OCI-LY1 (cell line): ENCODE results near the gene CAMK4.
"Not testable (repeated sequence)": the region's sequence is repeated elsewhere in the genome, so short reads cannot be mapped to it uniquely, and the experiment has no call there.

ENCODE experiments used
- H2AFZ ChIP-seq: fragments of 200-600 bp; sonication (generic), shearing (Covaris generic); 2 replicates; pipeline ENCODE4 v1.6.0; 2014; ENCODE audit warnings: antibody characterized with exemption, mild to moderate bottlenecking, low read length
- H3F3A ChIP-seq: fragments of 200-600 bp; sonication (generic), shearing (Covaris generic); 2 replicates; pipeline ENCODE4 v1.6.0; 2014; ENCODE audit warnings: mild to moderate bottlenecking, antibody characterized with exemption, low read length, moderate library complexity; ENCODE audit not compliant: insufficient read depth
- H3K27ac ChIP-seq: fragments of 200-600 bp; sonication (generic); 2 replicates; pipeline ENCODE4 v1.5.1; 2014; ENCODE audit warnings: low read length, mixed run types, mild to moderate bottlenecking, low read depth; ENCODE audit not compliant: poor library complexity, severe bottlenecking
- H3K27me3 ChIP-seq: fragments of 200-600 bp; sonication (generic); 2 replicates; pipeline ENCODE4 v1.6.0; 2014; ENCODE audit warnings: antibody characterized with exemption, mild to moderate bottlenecking, low read length, moderate library complexity; ENCODE audit not compliant: insufficient read depth
- H3K36me3 ChIP-seq: fragments of 200-600 bp; sonication (generic); 2 replicates; pipeline ENCODE4 v1.6.1; 2014; ENCODE audit warnings: mild to moderate bottlenecking, antibody characterized with exemption, low read length, moderate library complexity, mixed read lengths; ENCODE audit not compliant: insufficient read depth
- H3K4me1 ChIP-seq: fragments of 200-600 bp; sonication (generic); 2 replicates; pipeline ENCODE4 v1.5.1; 2014; ENCODE audit warnings: mild to moderate bottlenecking, low read length, moderate library complexity; ENCODE audit not compliant: insufficient read depth, severe bottlenecking
- H3K4me2 ChIP-seq: fragments of 200-600 bp; sonication (generic), shearing (Covaris generic); 2 replicates; pipeline ENCODE4 v1.6.1; 2014; ENCODE audit warnings: low read length
- H3K4me3 ChIP-seq: fragments of 200-600 bp; sonication (generic); 2 replicates; pipeline ENCODE4 v1.5.1; 2014; ENCODE audit warnings: low read length, low read depth, mild to moderate bottlenecking, mixed read lengths; ENCODE audit not compliant: poor library complexity, severe bottlenecking
- H3K79me2 ChIP-seq: fragments of 200-600 bp; shearing (Covaris generic); 2 replicates; pipeline ENCODE4 v1.6.1; 2016; ENCODE audit warnings: mixed run types, low read length, mixed read lengths; ENCODE audit not compliant: insufficient read depth
- H3K9ac ChIP-seq: fragments of 200-600 bp; sonication (generic), shearing (Covaris generic); 2 replicates; pipeline ENCODE4 v1.6.1; 2014; ENCODE audit warnings: mild to moderate bottlenecking, low read length, mixed read lengths
- H3K9me2 ChIP-seq: fragments of 200-600 bp; sonication (generic), shearing (Covaris generic); 2 replicates; pipeline ENCODE4 v1.6.1; 2014; ENCODE audit warnings: low read depth, mild to moderate bottlenecking, low read length, mixed read lengths
- H3K9me3 ChIP-seq: fragments of 200-600 bp; shearing (Covaris generic); 2 replicates; pipeline ENCODE4 v1.6.1; 2014; ENCODE audit warnings: low read length, mixed read lengths
- H4K20me1 ChIP-seq: fragments of 200-600 bp; sonication (generic), shearing (Covaris generic); 2 replicates; pipeline ENCODE4 v1.6.0; 2016; ENCODE audit warnings: mild to moderate bottlenecking, low read length; ENCODE audit not compliant: insufficient read depth
- CTCF ChIP-seq: fragments of 200-600 bp; sonication (generic), shearing (Covaris generic); IDR thresholded peaks from 2 replicates; pipeline ENCODE4 v1.5.1; 2017; ENCODE audit warnings: mild to moderate bottlenecking, antibody characterized with exemption, low read length, moderate library complexity, mixed read lengths
- EZH2 ChIP-seq: fragments of 200-600 bp; sonication (generic), shearing (Covaris generic); IDR thresholded peaks from 2 replicates; pipeline ENCODE4 v1.8.0; 2017; ENCODE audit warnings: borderline replicate concordance, mixed run types, mild to moderate bottlenecking, antibody characterized with exemption, low read length, moderate library complexity, mixed read lengths

CAMK4 gene

GRCh38 chr5:111407562-111407961 lies 183.4 kb downstream of the CAMK4 start:
- TF ChIP-seq EZH2: no peak
- TF ChIP-seq CTCF: no peak
- peaks cover 66% of the 10 kb centered on the region for H3K36me3 ChIP-seq
- H4K20me1 ChIP-seq: no peaks in the 10 kb centered on the region
- no peaks in the 10 kb centered on the region for H3F3A ChIP-seq
- H3K4me3 ChIP-seq: no peak overlapping the region
- no peaks in the 10 kb centered on the region for H3K79me2 ChIP-seq
- H3K27ac ChIP-seq: no peak overlapping the region
- no peak overlapping the region for H3K4me2 ChIP-seq
- H3K4me1 ChIP-seq: no peaks in the 10 kb centered on the region
- H3K27me3 ChIP-seq: no peaks in the 10 kb centered on the region
- no peak overlapping the region for H2AFZ ChIP-seq
- no peak overlapping the region for H3K9ac ChIP-seq
- peaks cover 12% of the 10 kb centered on the region; the same call in 1 of the 2 replicates for H3K9me3 ChIP-seq
- no peaks in the 10 kb centered on the region for H3K9me2 ChIP-seq

GRCh38 chr5:111408817-111409216 lies 184.6 kb downstream of the CAMK4 start:
- Histone ChIP-seq H3F3A (no peaks in the 10 kb centered on the region), H3K27ac (no peak overlapping the region), H3K9me3 (peaks cover 8% of the 10 kb centered on the region; the same call in 1 of the 2 replicates), H3K4me1 (no peaks in the 10 kb centered on the region), H3K36me3 (peaks cover 55% of the 10 kb centered on the region), H3K27me3 (no peaks in the 10 kb centered on the region), H3K4me2 (no peak overlapping the region), H3K4me3 (no peak overlapping the region), H4K20me1 (no peaks in the 10 kb centered on the region), H3K9ac (no peak overlapping the region), H2AFZ (no peak overlapping the region), H3K79me2 (no peaks in the 10 kb centered on the region), H3K9me2 (no peaks in the 10 kb centered on the region)
- TF ChIP-seq EZH2 (no peak), CTCF (no peak)

GRCh38 chr5:111409266-111409665 lies 185.1 kb downstream of the CAMK4 start:
- peaks cover 51% of the 10 kb centered on the region for H3K36me3 ChIP-seq
- not testable (repeated sequence) for H3K4me1 ChIP-seq, H3K9me2 ChIP-seq, H3K9ac ChIP-seq, H4K20me1 ChIP-seq, H2AFZ ChIP-seq, H3K4me3 ChIP-seq, H3K79me2 ChIP-seq, H3K27ac ChIP-seq, H3K27me3 ChIP-seq, H3K9me3 ChIP-seq, H3F3A ChIP-seq, H3K4me2 ChIP-seq

- not testable (repeated sequence) for H3K27me3 ChIP-seq, H3K4me3 ChIP-seq, H4K20me1 ChIP-seq, H3F3A ChIP-seq, H3K9me3 ChIP-seq, H3K4me2 ChIP-seq, H3K9me2 ChIP-seq, H2AFZ ChIP-seq, H3K4me1 ChIP-seq, H3K27ac ChIP-seq, H3K79me2 ChIP-seq, H3K9ac ChIP-seq
- peaks cover 44% of the 10 kb centered on the region for H3K36me3 ChIP-seq
Observed at GRCh38 chr5:111410067-111410466, 185.9 kb downstream of the CAMK4 start.
